ENCODE results near the gene ELMO1.

Gene ELMO1, protein sequence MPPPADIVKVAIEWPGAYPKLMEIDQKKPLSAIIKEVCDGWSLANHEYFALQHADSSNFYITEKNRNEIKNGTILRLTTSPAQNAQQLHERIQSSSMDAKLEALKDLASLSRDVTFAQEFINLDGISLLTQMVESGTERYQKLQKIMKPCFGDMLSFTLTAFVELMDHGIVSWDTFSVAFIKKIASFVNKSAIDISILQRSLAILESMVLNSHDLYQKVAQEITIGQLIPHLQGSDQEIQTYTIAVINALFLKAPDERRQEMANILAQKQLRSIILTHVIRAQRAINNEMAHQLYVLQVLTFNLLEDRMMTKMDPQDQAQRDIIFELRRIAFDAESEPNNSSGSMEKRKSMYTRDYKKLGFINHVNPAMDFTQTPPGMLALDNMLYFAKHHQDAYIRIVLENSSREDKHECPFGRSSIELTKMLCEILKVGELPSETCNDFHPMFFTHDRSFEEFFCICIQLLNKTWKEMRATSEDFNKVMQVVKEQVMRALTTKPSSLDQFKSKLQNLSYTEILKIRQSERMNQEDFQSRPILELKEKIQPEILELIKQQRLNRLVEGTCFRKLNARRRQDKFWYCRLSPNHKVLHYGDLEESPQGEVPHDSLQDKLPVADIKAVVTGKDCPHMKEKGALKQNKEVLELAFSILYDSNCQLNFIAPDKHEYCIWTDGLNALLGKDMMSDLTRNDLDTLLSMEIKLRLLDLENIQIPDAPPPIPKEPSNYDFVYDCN

GRCh38 chr7:37448636-37449361 lies at the start of gene ELMO1:
Gene ELMO1 (minus strand): TSS chr7:37448864. CDS start chr7:37342690, 106,174 bp downstream.
- DNase-seq, result peak; percentile 46

GRCh38 chr7:37497576-37497975 lies 48.9 kb upstream of the ELMO1 start:
- no peak for DNase-seq

DNA sequence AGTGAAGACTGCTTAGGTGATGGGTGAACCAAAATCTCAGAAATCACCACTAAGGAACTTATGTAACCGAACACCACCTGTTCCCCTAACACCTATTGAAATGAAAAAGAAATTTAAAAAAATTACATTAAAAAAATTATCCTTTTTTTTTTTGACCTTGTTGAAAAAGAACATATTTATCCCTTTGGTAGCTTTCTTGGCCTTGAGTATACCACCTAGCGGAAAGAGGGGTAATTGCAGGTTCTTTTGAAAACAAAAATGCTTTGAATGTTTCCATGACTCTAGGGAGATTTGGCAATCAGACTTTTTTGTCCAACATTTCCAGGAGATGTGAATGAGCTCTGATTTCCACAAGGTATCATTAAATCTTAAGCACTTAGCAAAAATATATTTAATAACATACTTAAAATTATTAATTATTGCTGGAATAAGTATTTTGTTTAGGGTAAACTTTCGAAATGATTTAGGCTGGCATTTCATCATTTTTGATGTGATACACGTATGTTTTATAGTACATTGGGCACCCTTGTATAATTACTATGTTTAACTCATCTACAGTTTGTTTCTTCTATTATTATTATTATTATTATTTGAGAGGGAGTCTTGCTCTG lies 47.0 kb upstream of the ELMO1 start:
- no peak for DNase-seq

DNA sequence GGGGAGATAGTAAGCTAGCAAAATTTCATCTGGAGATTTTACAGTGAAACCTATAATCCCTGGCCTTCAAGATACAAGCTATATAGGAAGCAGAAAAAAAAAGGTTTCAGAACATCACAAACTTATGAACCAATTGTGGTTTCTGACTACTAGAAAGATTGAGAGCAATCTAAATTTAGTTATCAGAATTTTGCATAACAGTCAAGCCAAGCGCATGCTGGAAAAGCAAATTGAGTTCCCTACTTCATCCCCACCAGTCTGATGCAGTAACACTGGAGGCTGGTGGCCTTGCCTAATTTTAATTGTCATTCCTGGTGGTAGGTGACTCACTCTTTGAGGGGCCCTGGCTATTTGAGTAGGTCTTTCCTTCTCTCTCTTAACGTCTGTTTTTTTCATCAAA lies 46.3 kb upstream of the ELMO1 start:
- no peak for DNase-seq

- DNase-seq, result no peak
These were observed 45.1 kb upstream of the ELMO1 start for GRCh38 chr7:37493810-37494209.

- no peak for DNase-seq
These were observed 44.5 kb upstream of the ELMO1 start for GRCh38 chr7:37493123-37493522.

GRCh38 chr7:37491919-37492694 lies 43.4 kb upstream of the ELMO1 start:
- no peak for DNase-seq

GRCh38 chr7:37489703-37490102 lies 41.0 kb upstream of the ELMO1 start:
- no peak for DNase-seq

GRCh38 chr7:37488163-37488764 lies 39.6 kb upstream of the ELMO1 start:
- DNase-seq, result no peak

DNA sequence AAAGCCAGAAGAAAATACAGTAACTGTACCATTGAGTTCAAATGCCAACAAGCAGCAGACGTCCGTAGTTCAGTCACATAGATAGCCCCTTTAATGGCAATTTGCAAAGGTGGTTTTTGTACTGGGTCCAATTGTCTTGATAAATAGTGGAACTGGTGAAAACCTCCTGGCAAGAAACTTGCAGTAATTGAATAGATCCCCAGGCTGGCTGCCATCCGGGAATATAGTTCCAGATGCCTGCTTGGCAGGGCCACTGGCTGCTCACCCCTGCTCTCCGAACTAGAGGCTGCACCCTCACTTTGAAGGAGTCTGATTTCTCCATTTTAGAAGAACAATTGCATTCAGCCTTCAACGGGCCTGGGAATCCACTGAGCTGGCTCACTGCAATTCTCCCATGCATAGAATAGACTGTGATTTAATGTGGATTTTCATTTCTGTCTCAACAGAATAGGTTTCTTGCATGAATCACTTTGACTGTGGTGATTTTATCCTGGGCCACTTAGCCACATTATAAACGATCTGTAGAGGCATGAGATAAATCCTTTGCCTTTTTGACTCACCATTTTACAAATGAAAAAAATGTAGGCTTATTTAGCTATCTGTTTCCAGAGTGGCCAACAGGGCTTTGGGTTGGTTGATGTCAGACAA lies 35.9 kb upstream of the ELMO1 start:
- no peak for DNase-seq

- DNase-seq, result no peak
These were observed 35.0 kb upstream of the ELMO1 start for GRCh38 chr7:37483627-37484026.

- DNase-seq, result no peak
These were observed 34.3 kb upstream of the ELMO1 start for GRCh38 chr7:37482953-37483352.

DNA sequence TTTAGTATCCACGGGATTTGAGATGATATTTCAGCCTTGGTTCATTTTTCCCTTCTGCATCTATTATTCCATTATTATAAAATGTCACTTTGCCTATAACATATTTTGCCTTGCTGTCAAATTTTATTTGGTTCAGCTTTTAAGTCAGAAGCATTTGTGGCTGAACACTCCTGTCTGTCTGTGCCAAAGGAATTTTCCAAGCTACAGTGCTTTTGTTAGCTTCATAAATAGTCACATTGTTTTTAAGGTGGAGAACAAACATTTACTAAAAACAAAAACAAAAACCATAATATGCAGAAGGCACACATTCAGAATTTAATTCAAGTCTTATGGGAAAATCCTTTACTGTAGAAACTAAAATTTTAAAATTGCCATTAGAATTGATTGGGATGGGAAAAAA lies 33.8 kb upstream of the ELMO1 start:
- DNase-seq, result no peak

DNA sequence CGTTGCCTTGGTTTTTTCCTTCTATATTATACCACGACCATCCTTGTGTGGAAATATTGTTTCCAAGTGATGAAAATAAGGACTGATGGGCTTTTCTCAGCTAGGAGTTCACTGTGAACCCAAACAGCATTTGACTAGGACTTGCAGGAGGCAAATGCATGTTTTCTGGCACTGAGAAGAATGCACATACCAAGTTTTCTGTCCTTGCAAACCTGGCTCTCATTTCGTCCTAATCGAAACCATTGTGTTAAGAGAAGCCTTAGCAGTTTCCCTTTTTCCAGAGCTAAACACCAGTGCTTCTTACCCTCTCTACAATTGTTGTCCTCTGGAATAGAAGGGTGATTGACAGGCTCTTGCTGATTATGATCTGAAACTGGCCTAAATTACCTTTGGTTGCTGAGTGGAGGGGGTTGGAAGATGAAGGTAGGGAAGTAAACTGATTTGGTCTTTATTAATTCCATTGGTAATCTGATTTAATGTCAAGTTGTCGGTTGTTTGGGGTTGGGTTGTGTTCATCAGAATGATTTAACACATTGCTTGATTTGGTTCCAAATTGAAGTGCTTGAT lies 33.1 kb upstream of the ELMO1 start:
- DNase-seq, result no peak

- DNase-seq, result no peak
These were observed 32.5 kb upstream of the ELMO1 start for GRCh38 chr7:37481154-37481553.

- DNase-seq, result no peak
These were observed 31.7 kb upstream of the ELMO1 start for GRCh38 chr7:37480041-37481031.

DNA sequence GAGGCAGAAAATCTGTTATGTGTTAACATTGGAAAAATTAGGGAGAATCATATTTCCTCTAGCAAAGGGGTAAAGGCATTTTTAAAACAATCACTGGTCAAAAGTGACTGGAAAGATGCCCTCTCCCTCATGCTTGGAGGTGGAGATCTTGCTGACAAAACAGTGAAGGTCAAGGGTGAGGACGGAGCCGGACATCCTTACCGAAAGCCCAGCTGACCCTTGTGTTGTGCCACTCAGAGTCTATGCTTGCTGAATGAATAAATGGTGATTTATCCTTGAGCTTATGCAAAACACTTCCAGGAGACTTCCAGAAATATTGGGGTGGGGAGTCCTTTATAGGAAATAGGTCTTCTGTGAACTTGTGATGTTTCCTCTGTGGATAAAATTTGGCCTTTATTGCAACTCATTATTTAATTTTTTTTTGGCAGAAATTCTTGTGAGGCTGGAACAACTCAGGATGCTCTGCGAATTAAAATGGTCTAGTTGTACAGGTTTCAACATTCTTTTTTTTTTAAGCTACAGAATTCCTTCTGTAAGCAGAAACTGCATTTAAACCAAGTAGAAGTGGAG lies 28.3 kb upstream of the ELMO1 start:
- DNase-seq, result no peak

DNA sequence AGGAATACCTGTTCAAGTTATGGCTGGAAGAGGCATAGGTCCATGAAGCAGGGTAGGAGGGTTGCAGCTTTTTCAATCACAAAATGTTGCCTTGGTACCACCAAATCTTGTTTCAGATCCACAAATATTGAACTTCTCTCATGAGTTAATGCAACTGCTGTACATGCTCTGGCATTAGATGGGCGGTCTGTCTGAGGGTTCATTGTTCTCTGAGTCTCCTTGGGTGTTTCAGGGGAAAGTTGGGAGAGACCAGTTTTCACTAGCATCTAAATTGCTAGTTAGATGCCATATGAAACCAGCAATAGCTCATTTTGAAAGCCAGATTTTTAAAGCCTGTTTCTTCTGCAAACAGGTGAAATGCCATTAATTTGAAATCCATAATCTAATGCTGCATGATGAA lies 27.8 kb upstream of the ELMO1 start:
- DNase-seq, result no peak

GRCh38 chr7:37475646-37476045 lies 27.0 kb upstream of the ELMO1 start:
- no peak for DNase-seq

Measured in COR-L47 (cell line).